HG02970 (cell line): ENCODE data around the gene OR13C3.
"Not testable (repeated sequence)": the region's sequence is repeated elsewhere in the genome, so short reads cannot be mapped to it uniquely, and the experiment has no call there.

Source experiments
- ATAC-seq: cut with Tn5 transposase; IDR thresholded peaks from one replicate; pipeline ENCODE4 v1.9.1; 2021; ENCODE audit warnings: mild to moderate bottlenecking, moderate library complexity, moderate number of reproducible peaks; ENCODE audit not compliant: unreplicated experiment, low FRiP score

Gene OR13C3

GRCh38 chr9:104536756-104537155, at the start of gene OR13C3:
OR13C3 (minus strand) TSS chr9:104536856; CDS start chr9:104536723, 133 bp downstream.
- ATAC-seq, result no peak

GRCh38 chr9:104580562-104580961, 43.9 kb upstream of the OR13C3 start:
- no peak for ATAC-seq

GRCh38 chr9:104577263-104577662, 40.6 kb upstream of the OR13C3 start:
- ATAC-seq, result no peak

- no peak for ATAC-seq
These were observed 38.8 kb upstream of the OR13C3 start for GRCh38 chr9:104575456-104575855.

GRCh38 chr9:104572612-104573011, 36.0 kb upstream of the OR13C3 start:
- no peak for ATAC-seq

- no peak for ATAC-seq
These were observed 32.2 kb upstream of the OR13C3 start, which contains the start of gene OR13C8 for GRCh38 chr9:104568868-104569267. OR13C8 (plus strand) TSS chr9:104569168; CDS start chr9:104569168, 0 bp downstream.

- no peak for ATAC-seq
These were observed 27.7 kb upstream of the OR13C3 start for GRCh38 chr9:104564358-104564757.

GRCh38 chr9:104556830-104557634, 20.4 kb upstream of the OR13C3 start:
- ATAC-seq, result no peak

- ATAC-seq, result no peak
These were observed 18.9 kb upstream of the OR13C3 start for GRCh38 chr9:104555521-104555920.

- no peak for ATAC-seq
These were observed 16.6 kb upstream of the OR13C3 start for GRCh38 chr9:104553261-104553660.

GRCh38 chr9:104544644-104545043, 8.0 kb upstream of the OR13C3 start:
- no peak for ATAC-seq

- ATAC-seq, result no peak
These were observed 2.6 kb upstream of the OR13C3 start for GRCh38 chr9:104539275-104539674.

GRCh38 chr9:104527109-104527508, 9.5 kb downstream of the OR13C3 start, which contains the start of gene OR13C4:
OR13C4 (minus strand) TSS chr9:104527209; CDS start chr9:104527209, 0 bp downstream.
- no peak for ATAC-seq

GRCh38 chr9:104520241-104520640, 16.4 kb downstream of the OR13C3 start:
- ATAC-seq, result not testable (repeated sequence)

- no peak for ATAC-seq
These were observed 21.8 kb downstream of the OR13C3 start for GRCh38 chr9:104514901-104515300.

GRCh38 chr9:104506565-104506964, 30.1 kb downstream of the OR13C3 start:
- ATAC-seq, result no peak

GRCh38 chr9:104503963-104504362, 32.7 kb downstream of the OR13C3 start, which contains the start of gene OR13F1:
OR13F1 (plus strand) TSS chr9:104504263; CDS start chr9:104504263, 0 bp downstream.
- ATAC-seq, result no peak

GRCh38 chr9:104503440-104503839, 33.2 kb downstream of the OR13C3 start:
- ATAC-seq, result no peak

GRCh38 chr9:104494808-104495207, 41.8 kb downstream of the OR13C3 start:
- ATAC-seq, result no peak
